Neural cell (in vitro differentiated cells): Measurements from ENCODE around the gene CCDC63. TPM values are rescaled to one million over a fixed set of nuclear protein-coding genes. Genes with fewer than 3 reads are reported as not detected.

Experiments
- H2AFZ ChIP-seq: fragments of 200-600, 300-800 bp; sonication (generic), shearing (Covaris generic); 2 replicates; pipeline ENCODE4 v1.6.0; 2014; ENCODE audit warnings: low read depth, mild to moderate bottlenecking, antibody characterized with exemption, low read length, moderate library complexity
- H3F3A ChIP-seq: fragments of 200-600 bp; shearing (Covaris generic); 2 replicates; pipeline ENCODE4 v1.6.1; 2016; ENCODE audit warnings: mild to moderate bottlenecking, moderate library complexity, mixed read lengths, antibody characterized with exemption, low read length; ENCODE audit not compliant: insufficient read depth, poor library complexity, severe bottlenecking
- H3K27ac ChIP-seq: fragments of 200-600, 300-800 bp; sonication (generic), shearing (Covaris generic); 2 replicates; pipeline ENCODE4 v1.5.1; 2014; ENCODE audit warnings: mild to moderate bottlenecking, low read length, moderate library complexity
- H3K27me3 ChIP-seq: fragments of 300-800, 200-600 bp; sonication (generic), shearing (Covaris generic); 2 replicates; pipeline ENCODE4 v1.6.0; 2014; ENCODE audit warnings: mild to moderate bottlenecking, low read depth, low read length, moderate library complexity; ENCODE audit not compliant: insufficient read depth
- H3K36me3 ChIP-seq: fragments of 300-800, 200-600 bp; sonication (generic), shearing (Covaris generic); 2 replicates; pipeline ENCODE4 v1.5.1; 2014; ENCODE audit warnings: mild to moderate bottlenecking, antibody characterized with exemption, low read length, moderate library complexity; ENCODE audit not compliant: insufficient read depth
- H3K4me2 ChIP-seq: fragments of 300-800, 200-600 bp; sonication (generic), shearing (Covaris generic); 2 replicates; pipeline ENCODE4 v1.6.0; 2014; ENCODE audit warnings: mild to moderate bottlenecking, low read length
- H3K4me3 ChIP-seq: fragments of 300-800, 200-600 bp; sonication (generic), shearing (Covaris generic); 2 replicates; pipeline ENCODE4 v1.5.1; 2014; ENCODE audit warnings: mild to moderate bottlenecking, low read length, moderate library complexity
- H3K79me2 ChIP-seq: fragments of 200-600 bp; shearing (Covaris generic); replicated peaks from 2 replicates; pipeline ENCODE4 v1.6.0; 2014; ENCODE audit warnings: mild to moderate bottlenecking, low read length, moderate library complexity; ENCODE audit not compliant: insufficient read depth
- H3K9ac ChIP-seq: fragments of 300-800, 200-600 bp; sonication (generic), shearing (Covaris generic); 2 replicates; pipeline ENCODE4 v1.6.1; 2016; ENCODE audit warnings: mild to moderate bottlenecking, low read length, mixed read lengths
- H3K9me2 ChIP-seq: fragments of 200-600 bp; shearing (Covaris generic); 2 replicates; pipeline ENCODE4 v1.6.1; 2016; ENCODE audit warnings: mild to moderate bottlenecking, low read length, mixed read lengths; ENCODE audit not compliant: insufficient read depth
- H3K9me3 ChIP-seq: fragments of 200-600, 300-800 bp; sonication (generic), shearing (Covaris generic); 2 replicates; pipeline ENCODE4 v1.6.1; 2016; ENCODE audit warnings: mild to moderate bottlenecking, mixed run types, low read length, moderate library complexity, mixed read lengths
- H4K20me1 ChIP-seq: fragments of 200-600 bp; shearing (Covaris generic); 2 replicates; pipeline ENCODE4 v1.6.1; 2016; ENCODE audit warnings: mild to moderate bottlenecking, mixed run types; ENCODE audit not compliant: insufficient read depth
- EP300 ChIP-seq: fragments of 450-650 bp; conservative IDR thresholded peaks from 2 replicates; pipeline ENCODE4 v1.6.1; 2014; ENCODE audit warnings: antibody characterized with exemption, mild to moderate bottlenecking, moderate library complexity; ENCODE audit not compliant: poor library complexity, severe bottlenecking
- EZH2 ChIP-seq: fragments of 200-600, 300-800 bp; shearing (Covaris generic), sonication (generic); IDR thresholded peaks from 2 replicates; pipeline ENCODE4 v1.6.1; 2014; ENCODE audit warnings: antibody characterized with exemption, low read length, borderline replicate concordance, mild to moderate bottlenecking; ENCODE audit not compliant: insufficient read depth, poor library complexity, severe bottlenecking
- MXI1 ChIP-seq: fragments of 450-650 bp; conservative IDR thresholded peaks from 2 replicates; pipeline ENCODE4 v1.6.1; 2014; ENCODE audit warnings: antibody characterized with exemption, mild to moderate bottlenecking; ENCODE audit not compliant: poor library complexity, severe bottlenecking
- POLR2AphosphoS5 ChIP-seq: IDR thresholded peaks from 2 replicates; pipeline ENCODE4 v1.6.1; 2012
- RAD21 ChIP-seq: fragments of 450-650 bp; conservative IDR thresholded peaks from 2 replicates; pipeline ENCODE4 v1.6.1; 2014; ENCODE audit warnings: antibody characterized with exemption, mild to moderate bottlenecking, moderate library complexity
- SMC3 ChIP-seq: fragments of 450-650 bp; conservative IDR thresholded peaks from 2 replicates; pipeline ENCODE4 v1.6.1; 2014; ENCODE audit warnings: antibody characterized with exemption, mild to moderate bottlenecking, moderate library complexity; ENCODE audit not compliant: poor library complexity
- TAF1 ChIP-seq: IDR thresholded peaks from 2 replicates; pipeline ENCODE4 v1.6.1; 2012; ENCODE audit warnings: low read depth
- polyA plus RNA-seq: library from polyadenylated mRNA; depleted of rRNA; stranded (reverse); fragments of >200 nt; gene quantifications from 2 replicates; pipeline ENCODE4 v1.2.3, GENCODE V29; 2014
- TF ChIP-seq, protein P1 (sequence below): IDR thresholded peaks from 2 replicates; pipeline ENCODE4 v1.6.1; 2012; ENCODE audit warnings: borderline replicate concordance
- TF ChIP-seq, protein P2 (sequence below): fragments of 450-650 bp; IDR thresholded peaks from 2 replicates; pipeline ENCODE4 v1.5.1; 2014; ENCODE audit warnings: antibody characterized with exemption, mild to moderate bottlenecking, moderate library complexity; ENCODE audit not compliant: poor library complexity, severe bottlenecking

CCDC63 gene
- polyA plus RNA-seq, 1 donor from 2014 or later = not detected

DNA sequence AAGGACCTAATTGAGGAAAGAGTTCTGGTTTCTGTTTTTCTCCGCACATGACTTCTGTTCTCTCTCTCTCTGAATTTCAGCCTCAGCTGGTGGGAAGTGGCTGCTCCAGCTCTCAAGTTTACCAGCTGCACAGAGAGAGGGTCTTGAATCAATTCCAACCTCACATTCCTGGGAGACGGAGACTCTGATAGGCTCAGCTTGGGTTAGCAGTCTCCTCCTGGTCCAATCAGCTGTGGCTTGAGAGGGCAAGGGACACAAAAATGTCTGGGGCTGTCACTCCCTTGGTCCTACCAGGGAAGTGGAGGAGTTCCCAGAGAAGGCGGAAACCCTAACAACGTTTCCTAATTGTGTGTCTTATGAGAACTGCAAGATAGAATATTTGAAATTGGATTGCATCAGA is 7.0 kb downstream of the CCDC63 start:
- H3F3A ChIP-seq = no peaks in the 10 kb centered on the region
- H3K9ac ChIP-seq = no peak overlapping the region
- TF ChIP-seq RAD21 (no peak), EZH2 (no peak)
- no peaks in the 10 kb centered on the region for H3K9me3 ChIP-seq
- H3K9me2 ChIP-seq = no peaks in the 10 kb centered on the region
- no peaks in the 10 kb centered on the region for H3K27me3 ChIP-seq
- no peaks in the 10 kb centered on the region for H3K36me3 ChIP-seq
- no peaks in the 10 kb centered on the region for H4K20me1 ChIP-seq
- H3K4me2 ChIP-seq = no peak overlapping the region
- no peak overlapping the region for H3K27ac ChIP-seq
- no peaks in the 10 kb centered on the region for H3K79me2 ChIP-seq
- H3K4me3 ChIP-seq = no peak overlapping the region
- no peak overlapping the region for H2AFZ ChIP-seq

DNA sequence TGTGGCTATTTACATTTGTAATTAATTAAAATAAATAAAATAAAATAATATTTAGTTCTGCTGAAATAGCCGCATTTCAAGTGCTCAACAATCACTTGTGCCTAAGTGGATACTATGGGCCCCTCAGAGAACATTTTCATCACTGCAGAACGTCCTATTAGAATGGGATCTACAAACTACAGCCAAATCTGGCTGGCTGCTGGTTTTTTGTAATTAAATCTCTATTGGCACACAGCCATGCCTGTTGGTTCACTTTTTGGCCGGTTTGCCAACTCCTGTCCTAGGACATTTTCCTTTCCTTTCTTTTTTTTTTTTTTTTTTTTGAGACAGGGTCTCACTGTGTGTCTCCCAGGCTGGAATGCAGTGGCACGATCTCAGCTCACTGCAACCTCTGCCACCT is 9.8 kb downstream of the CCDC63 start:
- H4K20me1 ChIP-seq = no peaks in the 10 kb centered on the region
- no peak overlapping the region for H3K4me2 ChIP-seq
- no peaks in the 10 kb centered on the region for H3F3A ChIP-seq
- no peaks in the 10 kb centered on the region for H3K36me3 ChIP-seq
- no peak overlapping the region for H3K9ac ChIP-seq
- no peaks in the 10 kb centered on the region for H3K79me2 ChIP-seq
- H3K9me3 ChIP-seq = no peaks in the 10 kb centered on the region
- no peak overlapping the region for H3K4me3 ChIP-seq
- no peaks in the 10 kb centered on the region for H3K9me2 ChIP-seq
- TF ChIP-seq EZH2 (no peak), MXI1 (no peak), RAD21 (no peak), EP300 (no peak), SMC3 (no peak), TAF1 (no peak), POLR2AphosphoS5 (no peak)
- TF ChIP-seq, protein P1, sequence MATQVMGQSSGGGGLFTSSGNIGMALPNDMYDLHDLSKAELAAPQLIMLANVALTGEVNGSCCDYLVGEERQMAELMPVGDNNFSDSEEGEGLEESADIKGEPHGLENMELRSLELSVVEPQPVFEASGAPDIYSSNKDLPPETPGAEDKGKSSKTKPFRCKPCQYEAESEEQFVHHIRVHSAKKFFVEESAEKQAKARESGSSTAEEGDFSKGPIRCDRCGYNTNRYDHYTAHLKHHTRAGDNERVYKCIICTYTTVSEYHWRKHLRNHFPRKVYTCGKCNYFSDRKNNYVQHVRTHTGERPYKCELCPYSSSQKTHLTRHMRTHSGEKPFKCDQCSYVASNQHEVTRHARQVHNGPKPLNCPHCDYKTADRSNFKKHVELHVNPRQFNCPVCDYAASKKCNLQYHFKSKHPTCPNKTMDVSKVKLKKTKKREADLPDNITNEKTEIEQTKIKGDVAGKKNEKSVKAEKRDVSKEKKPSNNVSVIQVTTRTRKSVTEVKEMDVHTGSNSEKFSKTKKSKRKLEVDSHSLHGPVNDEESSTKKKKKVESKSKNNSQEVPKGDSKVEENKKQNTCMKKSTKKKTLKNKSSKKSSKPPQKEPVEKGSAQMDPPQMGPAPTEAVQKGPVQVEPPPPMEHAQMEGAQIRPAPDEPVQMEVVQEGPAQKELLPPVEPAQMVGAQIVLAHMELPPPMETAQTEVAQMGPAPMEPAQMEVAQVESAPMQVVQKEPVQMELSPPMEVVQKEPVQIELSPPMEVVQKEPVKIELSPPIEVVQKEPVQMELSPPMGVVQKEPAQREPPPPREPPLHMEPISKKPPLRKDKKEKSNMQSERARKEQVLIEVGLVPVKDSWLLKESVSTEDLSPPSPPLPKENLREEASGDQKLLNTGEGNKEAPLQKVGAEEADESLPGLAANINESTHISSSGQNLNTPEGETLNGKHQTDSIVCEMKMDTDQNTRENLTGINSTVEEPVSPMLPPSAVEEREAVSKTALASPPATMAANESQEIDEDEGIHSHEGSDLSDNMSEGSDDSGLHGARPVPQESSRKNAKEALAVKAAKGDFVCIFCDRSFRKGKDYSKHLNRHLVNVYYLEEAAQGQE = no peak
- TF ChIP-seq, protein P2, sequence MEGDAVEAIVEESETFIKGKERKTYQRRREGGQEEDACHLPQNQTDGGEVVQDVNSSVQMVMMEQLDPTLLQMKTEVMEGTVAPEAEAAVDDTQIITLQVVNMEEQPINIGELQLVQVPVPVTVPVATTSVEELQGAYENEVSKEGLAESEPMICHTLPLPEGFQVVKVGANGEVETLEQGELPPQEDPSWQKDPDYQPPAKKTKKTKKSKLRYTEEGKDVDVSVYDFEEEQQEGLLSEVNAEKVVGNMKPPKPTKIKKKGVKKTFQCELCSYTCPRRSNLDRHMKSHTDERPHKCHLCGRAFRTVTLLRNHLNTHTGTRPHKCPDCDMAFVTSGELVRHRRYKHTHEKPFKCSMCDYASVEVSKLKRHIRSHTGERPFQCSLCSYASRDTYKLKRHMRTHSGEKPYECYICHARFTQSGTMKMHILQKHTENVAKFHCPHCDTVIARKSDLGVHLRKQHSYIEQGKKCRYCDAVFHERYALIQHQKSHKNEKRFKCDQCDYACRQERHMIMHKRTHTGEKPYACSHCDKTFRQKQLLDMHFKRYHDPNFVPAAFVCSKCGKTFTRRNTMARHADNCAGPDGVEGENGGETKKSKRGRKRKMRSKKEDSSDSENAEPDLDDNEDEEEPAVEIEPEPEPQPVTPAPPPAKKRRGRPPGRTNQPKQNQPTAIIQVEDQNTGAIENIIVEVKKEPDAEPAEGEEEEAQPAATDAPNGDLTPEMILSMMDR = no peak
- no peak overlapping the region for H2AFZ ChIP-seq
- no peaks in the 10 kb centered on the region for H3K27me3 ChIP-seq
- no peak overlapping the region for H3K27ac ChIP-seq

DNA sequence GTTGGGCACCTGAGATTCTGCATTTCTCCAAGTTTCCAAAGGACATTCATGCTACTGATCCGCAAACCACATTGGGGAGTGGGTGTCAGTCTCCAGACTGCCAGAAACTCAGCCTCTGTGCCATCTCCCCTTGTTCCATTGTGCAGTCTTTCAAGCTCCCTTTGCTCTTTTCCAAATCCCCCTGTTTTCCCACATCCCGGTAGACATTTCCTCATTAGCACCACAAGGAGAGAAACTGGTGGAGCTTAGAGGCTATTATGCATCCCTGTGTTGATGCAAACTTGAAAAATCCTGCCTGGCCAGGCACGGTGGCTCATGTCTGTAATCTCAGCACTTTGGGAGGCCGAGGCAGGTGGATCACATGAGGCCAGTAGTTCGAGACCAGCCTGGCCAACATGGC is 10.7 kb downstream of the CCDC63 start:
- H4K20me1 ChIP-seq = no peaks in the 10 kb centered on the region
- H3K9ac ChIP-seq = no peak overlapping the region
- H3K4me3 ChIP-seq = no peak overlapping the region
- no peaks in the 10 kb centered on the region for H3F3A ChIP-seq
- no peaks in the 10 kb centered on the region for H3K9me3 ChIP-seq
- H2AFZ ChIP-seq = no peak overlapping the region
- no peak overlapping the region for H3K4me2 ChIP-seq
- H3K9me2 ChIP-seq = no peaks in the 10 kb centered on the region
- no peak overlapping the region for H3K27ac ChIP-seq
- H3K79me2 ChIP-seq = no peaks in the 10 kb centered on the region
- no peaks in the 10 kb centered on the region for H3K36me3 ChIP-seq
- TF ChIP-seq SMC3 = no peak
- no peak for TF ChIP-seq EP300
- TF ChIP-seq, protein P2 = no peak
- no peak for TF ChIP-seq EZH2
- no peak for TF ChIP-seq RAD21
- no peak for TF ChIP-seq MXI1
- TF ChIP-seq POLR2AphosphoS5 = no peak
- TF ChIP-seq TAF1 = no peak
- TF ChIP-seq, protein P1 = no peak
- H3K27me3 ChIP-seq = no peaks in the 10 kb centered on the region
